T-cell (primary cell): Measurements from ENCODE around the gene LRGUK. TPM values are rescaled to one million over a fixed set of nuclear protein-coding genes. Genes with fewer than 3 reads are reported as not detected.

Experiments used
- ATAC-seq, 4 experiments: fragments of 200-7000 bp in 3 of 4; fragments of 150-1000 bp in 1 of 4; cut with Tn5 transposase; replicated peaks in 1 of 4; 1 replicate in 3 of 4; 2 replicates in 1 of 4; pipeline ENCODE4 v1.10.0; 2021; ENCODE audit warnings: moderate library complexity in 3 of 4, mild to moderate bottlenecking in 2 of 4, moderate number of reproducible peaks in 1 of 4
- CTCF ChIA-PET, 2 donors: fragments of 300-600 bp; sonication (Branson Sonifier 250); formaldehyde crosslinking; loops; one replicate each; lab custom pipeline; 2022; ENCODE audit warnings: antibody characterized with exemption in 2 of 2; lab: Charles Lee
- POLR2A ChIA-PET, 2 donors: fragments of 300-600 bp; sonication (Branson Sonifier 250); formaldehyde crosslinking; loops; one replicate each; lab custom pipeline; 2022; ENCODE audit warnings: antibody characterized with exemption in 2 of 2; lab: Charles Lee
- DNase-seq, 35 experiments: peaks; one replicate each; pipeline versions ENCODE4 v3.0.0 to v3.0.0-alpha.2; 2013 to 2023
- H3K27ac ChIP-seq: one replicate; pipeline ENCODE4 v1.5.1; 2013; ENCODE audit warnings: low read length
- H3K27me3 ChIP-seq, 2 experiments: replicated peaks in 1 of 2; 1 replicate in 1 of 2; 2 replicates in 1 of 2; pipeline versions ENCODE4 v1.6.1 to v1.7.0; 2013; ENCODE audit warnings: low read length in 1 of 2, mixed read lengths in 1 of 2; ENCODE audit not compliant: control insufficient read depth in 2 of 2, insufficient read depth in 2 of 2; ENCODE audit errors: extremely low read depth in 1 of 2
- H3K36me3 ChIP-seq, 2 donors: 1 replicate in 1 of 2; 2 replicates in 1 of 2; pipeline versions ENCODE4 v1.6.1 to v1.7.0; 2013; ENCODE audit warnings: low read length in 1 of 2; ENCODE audit not compliant: control insufficient read depth in 2 of 2, insufficient read depth in 1 of 2; ENCODE audit errors: extremely low read depth in 1 of 2
- H3K4me1 ChIP-seq, 2 experiments: 1 replicate in 1 of 2; 2 replicates in 1 of 2; pipeline versions ENCODE4 v1.6.1 to v1.7.0; 2013; ENCODE audit warnings: low read length in 2 of 2, mixed read lengths in 1 of 2; ENCODE audit not compliant: insufficient read depth in 2 of 2, control insufficient read depth in 1 of 2; ENCODE audit errors: extremely low read depth in 1 of 2
- H3K4me3 ChIP-seq, 2 donors: 1 replicate in 1 of 2; 2 replicates in 1 of 2; pipeline versions ENCODE4 v1.5.1 to v1.7.0; 2013; ENCODE audit warnings: mild to moderate bottlenecking in 2 of 2, low read length in 1 of 2, moderate library complexity in 1 of 2; ENCODE audit not compliant: control insufficient read depth in 1 of 2; ENCODE audit errors: extremely low read depth in 1 of 2
- H3K9me3 ChIP-seq: 2 replicates; pipeline ENCODE4 v1.7.0; 2013
- H3K27ac Mint-ChIP-seq, 2 donors: one replicate each; pipeline ENCODE4 v1.8.0; 2020 to 2021; ENCODE audit warnings: mild to moderate bottlenecking in 2 of 2, mixed read lengths in 2 of 2
- H3K27me3 Mint-ChIP-seq, 2 donors: one replicate each; pipeline ENCODE4 v1.8.0; 2021 to 2022; ENCODE audit warnings: mixed read lengths in 2 of 2
- H3K36me3 Mint-ChIP-seq: one replicate; pipeline ENCODE4 v1.8.0; 2021; ENCODE audit warnings: mixed read lengths
- H3K4me1 Mint-ChIP-seq, 3 donors: one replicate each; pipeline ENCODE4 v1.8.0; 2020 to 2022; ENCODE audit warnings: mixed read lengths in 3 of 3, mild to moderate bottlenecking in 1 of 3
- H3K4me3 Mint-ChIP-seq, 3 donors: one replicate each; pipeline ENCODE4 v1.8.0; 2020 to 2022; ENCODE audit warnings: mild to moderate bottlenecking in 3 of 3, mixed read lengths in 3 of 3, moderate library complexity in 3 of 3
- H3K9me3 Mint-ChIP-seq, 3 donors: one replicate each; pipeline ENCODE4 v1.8.0; 2020 to 2022; ENCODE audit warnings: mixed read lengths in 3 of 3
- WGBS: methylation state at CpG from one replicate; pipeline ENCODE4 v1.1.5; 2013; ENCODE audit warnings: missing lambda C conversion rate; ENCODE audit not compliant: insufficient coverage; 5-methylcytosine and 5-hydroxymethylcytosine counted together
- total RNA-seq, 35 experiments: library from RNA in 6 of 35; stranded (reverse) in 6 of 35; fragments of 120-200 nt in 1 of 35; gene quantifications; one replicate each; pipeline versions ENCODE4 v1.2.1 to v1.2.4 and lab custom pipeline; 2013 to 2026

LRGUK gene
- total RNA-seq, 5 donors from 2014 or later (not counting 1 experiment from before 2014, with no cell fraction given): 0.09 to 0.51 (median 0.22) TPM

GRCh38 chr7:134262322-134262721, 135.2 kb downstream of the LRGUK start:
- POLR2A ChIA-PET: no interaction called here
- Mint-ChIP-seq H3K9me3 (peaks cover 7 to 14% (median 8%) of the 10 kb centered on the region in 3 donors), H3K36me3 (no peaks in the 10 kb centered on the region), H3K27ac (no peak overlapping the region), H3K4me1 (no peaks in the 10 kb centered on the region), H3K4me3 (no peak overlapping the region), H3K27me3 (peaks cover 1 to 9% of the 10 kb centered on the region in 2 donors)
- Histone ChIP-seq H3K4me1 (no peaks in the 10 kb centered on the region), H3K27ac (no peak overlapping the region), H3K4me3 (no peak overlapping the region), H3K9me3 (no peaks in the 10 kb centered on the region), H3K27me3 (peaks cover 0 to 3% of the 10 kb centered on the region in 2 experiments), H3K36me3 (no peaks in the 10 kb centered on the region)
- 83% methylated on average over 1 of the region's 4 CpGs for WGBS
- DNase-seq (no peak), ATAC-seq (no peak)
- CTCF ChIA-PET: no interaction called here

GRCh38 chr7:134276951-134277350, 149.8 kb downstream of the LRGUK start:
- Histone ChIP-seq H3K27ac (no peak overlapping the region), H3K27me3 (peaks cover 0 to 5% of the 10 kb centered on the region in 2 experiments), H3K36me3 (no peaks in the 10 kb centered on the region), H3K9me3 (no peaks in the 10 kb centered on the region), H3K4me1 (no peaks in the 10 kb centered on the region), H3K4me3 (no peak overlapping the region)
- POLR2A ChIA-PET: no interaction called here
- ATAC-seq (no peak), DNase-seq (no peak)
- no peaks in the 10 kb centered on the region for H3K36me3 Mint-ChIP-seq
- CTCF ChIA-PET: no interaction called here
- 64% methylated on average over 3 of the region's 5 CpGs for WGBS
- H3K4me1 Mint-ChIP-seq: no peaks in the 10 kb centered on the region
- no peak overlapping the region for H3K27ac Mint-ChIP-seq
- H3K9me3 Mint-ChIP-seq: no peaks in the 10 kb centered on the region
- H3K27me3 Mint-ChIP-seq: peaks cover 29 to 36% of the 10 kb centered on the region in 2 donors
- H3K4me3 Mint-ChIP-seq: no peak overlapping the region

- Histone ChIP-seq H3K36me3 (no peaks in the 10 kb centered on the region), H3K27me3 (peaks cover 0 to 9% of the 10 kb centered on the region in 2 experiments), H3K4me1 (no peaks in the 10 kb centered on the region), H3K27ac (no peak overlapping the region), H3K9me3 (no peaks in the 10 kb centered on the region), H3K4me3 (no peak overlapping the region)
- Mint-ChIP-seq H3K9me3 (no peaks in the 10 kb centered on the region), H3K27me3 (peaks cover 39 to 43% of the 10 kb centered on the region in 2 donors), H3K27ac (no peak overlapping the region), H3K36me3 (no peaks in the 10 kb centered on the region), H3K4me3 (no peak overlapping the region), H3K4me1 (no peaks in the 10 kb centered on the region)
- CTCF ChIA-PET: no interaction called here
- no peak for ATAC-seq
- DNase-seq: no peak
- POLR2A ChIA-PET: no interaction called here
- WGBS: no CpG with 5 or more reads among the region's 7 CpGs
Observed at GRCh38 chr7:134278502-134279153, 151.5 kb downstream of the LRGUK start.

GRCh38 chr7:134279336-134279735, 152.2 kb downstream of the LRGUK start:
- Mint-ChIP-seq H3K4me1 (no peaks in the 10 kb centered on the region), H3K27ac (no peak overlapping the region), H3K4me3 (no peak overlapping the region), H3K9me3 (no peaks in the 10 kb centered on the region), H3K27me3 (peaks cover 42 to 50% of the 10 kb centered on the region in 2 donors), H3K36me3 (no peaks in the 10 kb centered on the region)
- Histone ChIP-seq H3K27me3 (peaks cover 0 to 9% of the 10 kb centered on the region in 2 experiments), H3K36me3 (no peaks in the 10 kb centered on the region), H3K9me3 (no peaks in the 10 kb centered on the region), H3K4me1 (no peaks in the 10 kb centered on the region), H3K4me3 (no peak overlapping the region), H3K27ac (no peak overlapping the region)
- WGBS: 78% methylated on average over 3 of the region's 3 CpGs
- CTCF ChIA-PET: no interaction called here
- DNase-seq (no peak), ATAC-seq (no peak)
- POLR2A ChIA-PET: no interaction called here

- no peaks in the 10 kb centered on the region for H3K9me3 Mint-ChIP-seq
Observed at GRCh38 chr7:134279898-134280297, 152.8 kb downstream of the LRGUK start.

GRCh38 chr7:134280508-134280907, 153.4 kb downstream of the LRGUK start:
- H3K9me3 Mint-ChIP-seq: no peaks in the 10 kb centered on the region
- Histone ChIP-seq H3K27me3 (peaks cover 0 to 9% of the 10 kb centered on the region in 2 experiments), H3K4me3 (no peak overlapping the region), H3K9me3 (no peaks in the 10 kb centered on the region), H3K27ac (no peak overlapping the region), H3K4me1 (no peaks in the 10 kb centered on the region), H3K36me3 (no peaks in the 10 kb centered on the region)
- H3K27ac Mint-ChIP-seq: no peak overlapping the region
- no CpG with 5 or more reads among the region's 2 CpGs for WGBS
- POLR2A ChIA-PET: no interaction called here
- no peak for ATAC-seq
- CTCF ChIA-PET: no interaction called here
- no peaks in the 10 kb centered on the region for H3K4me1 Mint-ChIP-seq
- peaks cover 35 to 50% of the 10 kb centered on the region in 2 donors for H3K27me3 Mint-ChIP-seq
- H3K4me3 Mint-ChIP-seq: no peak overlapping the region
- no peak for DNase-seq
- H3K36me3 Mint-ChIP-seq: no peaks in the 10 kb centered on the region

More at GRCh38 chr7:134279898-134280297, 152.8 kb downstream of the LRGUK start:
- ATAC-seq (no peak), DNase-seq (no peak)
- no peak overlapping the region for H3K4me3 Mint-ChIP-seq
- H3K36me3 Mint-ChIP-seq: no peaks in the 10 kb centered on the region
- POLR2A ChIA-PET: no interaction called here
- no peaks in the 10 kb centered on the region for H3K4me1 Mint-ChIP-seq
- Histone ChIP-seq H3K9me3 (no peaks in the 10 kb centered on the region), H3K4me1 (no peaks in the 10 kb centered on the region), H3K27me3 (peaks cover 0 to 9% of the 10 kb centered on the region in 2 experiments), H3K27ac (no peak overlapping the region), H3K4me3 (no peak overlapping the region), H3K36me3 (no peaks in the 10 kb centered on the region)
- CTCF ChIA-PET: no interaction called here
- peaks cover 40 to 50% of the 10 kb centered on the region in 2 donors for H3K27me3 Mint-ChIP-seq
- H3K27ac Mint-ChIP-seq: no peak overlapping the region
